Osteoblast (primary cell): ENCODE measurements around the gene MUC6. TPM values are rescaled to one million over a fixed set of nuclear protein-coding genes. Genes with fewer than 3 reads are reported as not detected.

ENCODE experiments used
- DNase-seq: peaks from one replicate; pipeline ENCODE4 v3.0.0; 2011; ENCODE audit warnings: low spot score, mixed read lengths; ENCODE audit not compliant: insufficient read length; ENCODE audit errors: missing footprints
- H2AFZ ChIP-seq: 2 replicates; pipeline ENCODE4 v1.6.0; 2011; ENCODE audit warnings: mild to moderate bottlenecking, low read length
- H3K27ac ChIP-seq: 2 replicates; pipeline ENCODE4 v1.5.1; 2011; ENCODE audit warnings: mild to moderate bottlenecking, low read depth, low read length, moderate library complexity
- H3K27me3 ChIP-seq: 2 replicates; pipeline ENCODE4 v1.6.0; 2012; ENCODE audit warnings: mild to moderate bottlenecking, control low read depth, inconsistent platforms, low read length, moderate library complexity; ENCODE audit not compliant: insufficient read depth
- H3K36me3 ChIP-seq: 2 replicates; pipeline ENCODE4 v1.5.1; 2011; ENCODE audit warnings: mild to moderate bottlenecking, low read length, control low read depth, moderate library complexity; ENCODE audit not compliant: insufficient read depth
- H3K4me1 ChIP-seq: 2 replicates; pipeline ENCODE4 v1.5.1; 2011; ENCODE audit warnings: mild to moderate bottlenecking, low read length, control low read depth, moderate library complexity; ENCODE audit not compliant: insufficient read depth
- H3K4me2 ChIP-seq: 2 replicates; pipeline ENCODE4 v1.6.0; 2011; ENCODE audit warnings: mild to moderate bottlenecking, low read length; ENCODE audit not compliant: insufficient read depth
- H3K4me3 ChIP-seq: fragments of 200-600 bp; sonication (generic); 3 replicates; pipeline ENCODE4 v1.5.1; 2012; ENCODE audit warnings: mild to moderate bottlenecking, low read length, inconsistent platforms; ENCODE audit not compliant: insufficient read depth
- H3K79me2 ChIP-seq: 2 replicates; pipeline ENCODE4 v1.6.0; 2012; ENCODE audit warnings: mild to moderate bottlenecking, low read length, control low read depth, inconsistent platforms; ENCODE audit not compliant: insufficient read depth
- H3K9me3 ChIP-seq: 2 replicates; pipeline ENCODE4 v1.5.1; 2011; ENCODE audit warnings: low read depth, low read length, control low read depth
- H4K20me1 ChIP-seq: 2 replicates; pipeline ENCODE4 v1.6.0; 2012; ENCODE audit warnings: mild to moderate bottlenecking, low read length, control low read depth; ENCODE audit not compliant: insufficient read depth
- CTCF ChIP-seq: IDR thresholded peaks from 2 replicates; pipeline ENCODE4 v1.5.1; 2011; ENCODE audit warnings: mild to moderate bottlenecking, low read depth, low read length, moderate library complexity; ENCODE audit errors: extremely low read depth
- total RNA-seq: library from RNA; depleted of rRNA; stranded (reverse); fragments of >200 nt; gene quantifications from 2 replicates; pipeline ENCODE4 v1.2.3, GENCODE V29; 2012

Gene MUC6
- total RNA-seq, 1 donor, result not detected

- Histone ChIP-seq H3K4me2 (no peak overlapping the region), H3K4me3 (no peak overlapping the region), H4K20me1 (peaks cover 60% of the 10 kb centered on the region), H3K36me3 (peaks cover 22% of the 10 kb centered on the region), H3K27me3 (no peaks in the 10 kb centered on the region), H2AFZ (no peak overlapping the region), H3K4me1 (no peaks in the 10 kb centered on the region), H3K27ac (no peak overlapping the region), H3K79me2 (peaks cover 33% of the 10 kb centered on the region), H3K9me3 (no peaks in the 10 kb centered on the region)
- TF ChIP-seq CTCF, result no peak
- peak; percentile 42 for DNase-seq
Observed at GRCh38 chr11:972523-973211, 63.9 kb downstream of the MUC6 start.

DNA sequence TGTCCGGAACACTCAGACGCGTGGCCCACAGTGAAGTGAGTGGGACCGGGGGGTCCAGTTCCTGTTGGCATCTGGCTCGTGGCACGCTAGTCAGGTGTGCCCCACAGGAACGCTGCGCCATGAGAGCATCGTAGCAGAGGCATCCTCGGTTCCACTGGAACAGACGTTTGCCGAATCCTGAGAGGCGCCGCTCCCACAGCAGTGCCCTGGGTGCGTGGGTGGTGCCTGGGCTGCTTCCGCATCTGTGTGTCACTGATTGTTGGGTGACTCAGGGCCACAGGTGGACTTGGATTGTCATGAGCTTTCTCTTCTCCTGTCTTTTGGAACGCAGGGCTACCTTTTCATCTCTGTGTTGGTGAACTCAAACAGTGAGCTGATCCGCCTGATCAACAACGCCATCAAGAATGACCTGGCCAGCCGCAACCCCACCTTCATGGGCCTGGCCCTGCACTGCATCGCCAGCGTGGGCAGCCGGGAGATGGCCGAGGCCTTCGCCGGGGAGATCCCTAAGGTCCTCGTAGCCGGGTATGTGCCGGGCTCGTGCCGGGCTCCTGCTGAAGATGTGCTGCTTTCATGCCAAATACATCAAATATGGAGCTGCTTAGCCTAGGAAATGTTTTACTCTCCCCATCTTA is 64.7 kb downstream of the MUC6 start:
- H3K79me2 ChIP-seq, result peaks cover 30% of the 10 kb centered on the region
- H3K4me1 ChIP-seq, result no peaks in the 10 kb centered on the region
- no peaks in the 10 kb centered on the region for H3K27me3 ChIP-seq
- no peak for TF ChIP-seq CTCF
- H3K9me3 ChIP-seq, result no peaks in the 10 kb centered on the region
- no peak overlapping the region for H3K4me3 ChIP-seq
- no peak overlapping the region for H3K4me2 ChIP-seq
- no peak overlapping the region for H2AFZ ChIP-seq
- DNase-seq, result peak; percentile 55
- no peak overlapping the region for H3K27ac ChIP-seq
- H3K36me3 ChIP-seq, result peaks cover 22% of the 10 kb centered on the region
- peaks cover 54% of the 10 kb centered on the region for H4K20me1 ChIP-seq

GRCh38 chr11:971092-971690 is 65.3 kb downstream of the MUC6 start:
- no peaks in the 10 kb centered on the region for H3K27me3 ChIP-seq
- H4K20me1 ChIP-seq, result peaks cover 53% of the 10 kb centered on the region
- TF ChIP-seq CTCF, result no peak
- no peak overlapping the region for H2AFZ ChIP-seq
- no peak overlapping the region for H3K4me3 ChIP-seq
- no peaks in the 10 kb centered on the region for H3K9me3 ChIP-seq
- peaks cover 30% of the 10 kb centered on the region for H3K79me2 ChIP-seq
- no peak overlapping the region for H3K27ac ChIP-seq
- peaks cover 22% of the 10 kb centered on the region for H3K36me3 ChIP-seq
- peak; percentile 61 for DNase-seq
- no peak overlapping the region for H3K4me2 ChIP-seq
- peaks cover 3% of the 10 kb centered on the region for H3K4me1 ChIP-seq

DNA sequence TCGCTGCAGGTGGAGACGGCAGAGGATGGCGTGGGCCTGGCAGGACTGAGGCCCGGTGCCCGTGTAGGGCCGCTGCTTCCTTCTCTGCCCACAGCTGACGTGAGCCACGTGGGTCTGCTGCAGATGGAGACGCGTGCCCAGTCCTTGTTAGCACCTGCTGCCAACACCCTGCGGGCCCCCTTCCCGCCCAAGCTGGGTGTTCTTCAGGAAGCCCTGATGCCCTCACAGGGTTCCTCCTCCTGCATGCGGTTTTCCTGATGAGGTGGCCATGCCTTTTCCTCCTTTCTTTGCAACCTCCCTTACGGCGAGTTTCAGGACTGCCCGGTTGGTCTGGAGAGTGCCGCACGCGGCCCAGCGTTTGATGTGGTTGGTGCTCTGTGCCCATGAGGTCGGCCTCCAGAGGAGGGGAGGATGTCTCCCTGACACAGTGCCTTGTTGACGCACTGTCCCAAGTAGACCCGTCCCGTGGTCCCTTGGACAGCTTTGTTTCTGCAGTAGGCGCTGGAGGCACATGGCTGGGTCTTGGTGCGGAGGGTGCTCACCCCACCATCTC is 66.1 kb downstream of the MUC6 start:
- H3K4me2 ChIP-seq, result no peak overlapping the region
- TF ChIP-seq CTCF, result no peak
- H3K9me3 ChIP-seq, result no peaks in the 10 kb centered on the region
- H3K79me2 ChIP-seq, result peaks cover 30% of the 10 kb centered on the region
- peaks cover 54% of the 10 kb centered on the region for H4K20me1 ChIP-seq
- no peak overlapping the region for H2AFZ ChIP-seq
- no peaks in the 10 kb centered on the region for H3K27me3 ChIP-seq
- peak; percentile 49 for DNase-seq
- no peak overlapping the region for H3K4me3 ChIP-seq
- peaks cover 3% of the 10 kb centered on the region for H3K4me1 ChIP-seq
- H3K27ac ChIP-seq, result no peak overlapping the region
- H3K36me3 ChIP-seq, result peaks cover 22% of the 10 kb centered on the region
